Nephron (organoid): Measurements from ENCODE around the gene MDC1.

Source experiments
- H3K27ac Mint-ChIP-seq, 3 experiments: 2 replicates each; pipeline ENCODE4 v1.8.0; 2020; ENCODE audit warnings: mixed read lengths in 3 of 3, mild to moderate bottlenecking in 2 of 3, moderate library complexity in 1 of 3
- H3K27me3 Mint-ChIP-seq: 2 replicates; pipeline ENCODE4 v1.8.0; 2021; ENCODE audit warnings: low read depth, mild to moderate bottlenecking, moderate library complexity, mixed read lengths
- H3K36me3 Mint-ChIP-seq: 2 replicates; pipeline ENCODE4 v1.8.0; 2020; ENCODE audit warnings: low read depth, mixed read lengths
- H3K4me1 Mint-ChIP-seq: 2 replicates; pipeline ENCODE4 v1.8.0; 2020; ENCODE audit warnings: mixed read lengths
- H3K4me3 Mint-ChIP-seq, 3 experiments: 2 replicates each; pipeline ENCODE4 v1.8.0; 2020; ENCODE audit warnings: mild to moderate bottlenecking in 3 of 3, mixed read lengths in 3 of 3, moderate library complexity in 2 of 3
- H3K9me3 Mint-ChIP-seq: 2 replicates; pipeline ENCODE4 v1.8.0; 2020; ENCODE audit warnings: mixed read lengths
- CTCF ChIP-seq, 3 experiments: fragments of 200-600 bp; sonication (generic); IDR thresholded peaks; one replicate each; pipeline ENCODE4 v1.5.0; 2021; ENCODE audit warnings: antibody characterized with exemption in 3 of 3; ENCODE audit not compliant: unreplicated experiment in 3 of 3

MDC1 gene

GRCh38 chr6:30705620-30706019 is 11.5 kb downstream of the MDC1 start:
- no peaks in the 10 kb centered on the region for H3K9me3 Mint-ChIP-seq
- peaks cover 65% of the 10 kb centered on the region for H3K36me3 Mint-ChIP-seq
- no peak overlapping the region for H3K4me3 Mint-ChIP-seq
- H3K27ac Mint-ChIP-seq: peak overlapping the region in 1 of 3 experiments; percentile 15
- no peaks in the 10 kb centered on the region for H3K4me1 Mint-ChIP-seq
- no peak for TF ChIP-seq CTCF (IDR thresholded peaks at IDR 0.05; ENCODE audit: unreplicated experiment in 3 of 3)
- H3K27me3 Mint-ChIP-seq: no peaks in the 10 kb centered on the region

- Mint-ChIP-seq H3K9me3 (no peaks in the 10 kb centered on the region), H3K27me3 (no peaks in the 10 kb centered on the region), H3K4me3 (no peak overlapping the region), H3K27ac (no peak overlapping the region), H3K4me1 (no peaks in the 10 kb centered on the region), H3K36me3 (peaks cover 62% of the 10 kb centered on the region)
- TF ChIP-seq CTCF (IDR thresholded peaks at IDR 0.05; ENCODE audit: unreplicated experiment in 3 of 3): no peak
Observed at GRCh38 chr6:30703821-30704220, 13.3 kb downstream of the MDC1 start.

GRCh38 chr6:30703011-30703410 is 14.1 kb downstream of the MDC1 start:
- no peak overlapping the region for H3K27ac Mint-ChIP-seq
- no peak for TF ChIP-seq CTCF (IDR thresholded peaks at IDR 0.05; ENCODE audit: unreplicated experiment in 3 of 3)
- H3K4me3 Mint-ChIP-seq: no peak overlapping the region

GRCh38 chr6:30700340-30700739 is 16.7 kb downstream of the MDC1 start:
- TF ChIP-seq CTCF (IDR thresholded peaks at IDR 0.05; ENCODE audit: unreplicated experiment in 3 of 3): no peak
- Mint-ChIP-seq H3K4me3 (no peak overlapping the region), H3K4me1 (no peaks in the 10 kb centered on the region), H3K27ac (peak overlapping the region in 1 of 3 experiments; percentile 87), H3K9me3 (no peaks in the 10 kb centered on the region), H3K36me3 (peaks cover 42% of the 10 kb centered on the region), H3K27me3 (no peaks in the 10 kb centered on the region)

More at GRCh38 chr6:30703011-30703410, 14.1 kb downstream of the MDC1 start:
- Mint-ChIP-seq H3K27me3 (no peaks in the 10 kb centered on the region), H3K36me3 (peaks cover 59% of the 10 kb centered on the region), H3K9me3 (no peaks in the 10 kb centered on the region), H3K4me1 (no peaks in the 10 kb centered on the region)

- Mint-ChIP-seq H3K27ac (no peak overlapping the region), H3K4me3 (no peak overlapping the region), H3K27me3 (no peaks in the 10 kb centered on the region), H3K4me1 (peaks cover 7% of the 10 kb centered on the region), H3K36me3 (peaks cover 7% of the 10 kb centered on the region), H3K9me3 (no peaks in the 10 kb centered on the region)
- no peak for TF ChIP-seq CTCF (IDR thresholded peaks at IDR 0.05; ENCODE audit: unreplicated experiment in 3 of 3)
Observed at GRCh38 chr6:30696432-30696831, 20.6 kb downstream of the MDC1 start.

- Mint-ChIP-seq H3K4me1 (peaks cover 46% of the 10 kb centered on the region), H3K9me3 (no peaks in the 10 kb centered on the region), H3K27ac (peak overlapping the region; percentile 94 to 95 (median 95)), H3K36me3 (no peaks in the 10 kb centered on the region), H3K27me3 (peaks cover 3% of the 10 kb centered on the region), H3K4me3 (peak overlapping the region; percentile 88 to 96 (median 90))
- TF ChIP-seq CTCF (IDR thresholded peaks at IDR 0.05; ENCODE audit: unreplicated experiment in 3 of 3): no peak
Observed at GRCh38 chr6:30691208-30691847, 25.8 kb downstream of the MDC1 start.
